HUES64 (cell line): ENCODE measurements around the gene MAP3K20. TPM values are rescaled to one million over a fixed set of nuclear protein-coding genes. Genes with fewer than 3 reads are reported as not detected.
A peak's percentile ranks its signal among the peaks of the same experiment; 100 is the strongest.

Source experiments
- H3K27ac ChIP-seq: 2 replicates; pipeline ENCODE4 v1.7.0; 2013; ENCODE audit warnings: low read depth, low read length, inconsistent platforms
- H3K27me3 ChIP-seq: 2 replicates; pipeline ENCODE4 v1.6.1; 2013; ENCODE audit warnings: mild to moderate bottlenecking, low read length; ENCODE audit not compliant: insufficient read depth
- H3K36me3 ChIP-seq: 2 replicates; pipeline ENCODE4 v1.6.1; 2013; ENCODE audit warnings: mild to moderate bottlenecking, low read length; ENCODE audit not compliant: insufficient read depth
- H3K4me1 ChIP-seq: 2 replicates; pipeline ENCODE4 v1.6.1; 2013; ENCODE audit warnings: mild to moderate bottlenecking, low read length, moderate library complexity; ENCODE audit not compliant: insufficient read depth
- H3K4me3 ChIP-seq: 2 replicates; pipeline ENCODE4 v1.5.1; 2013; ENCODE audit warnings: mild to moderate bottlenecking, low read length, moderate library complexity
- H3K9ac ChIP-seq: 2 replicates; pipeline ENCODE4 v1.6.1; 2013; ENCODE audit warnings: mild to moderate bottlenecking, low read depth, low read length
- H3K9me3 ChIP-seq: 2 replicates; pipeline ENCODE4 v1.6.1; 2013; ENCODE audit warnings: low read depth, low read length; ENCODE audit not compliant: insufficient read depth
- WGBS: fragments of 150-250, 120-280 bp; methylation state at CpG from one replicate; pipeline ENCODE4 v1.1.7; 2013; ENCODE audit warnings: missing lambda C conversion rate; 5-methylcytosine and 5-hydroxymethylcytosine counted together
- polyA plus RNA-seq, 2 experiments: library from polyadenylated mRNA; stranded (reverse); fragments of 50-300 nt; gene quantifications; one replicate each; pipeline ENCODE4 v1.2.3, GENCODE V29; 2013

The MAP3K20 gene
- 7.5 TPM for polyA plus RNA-seq (2013, experiment 1 of 2)
- 10.3 TPM for polyA plus RNA-seq (2013, experiment 2 of 2)

DNA sequence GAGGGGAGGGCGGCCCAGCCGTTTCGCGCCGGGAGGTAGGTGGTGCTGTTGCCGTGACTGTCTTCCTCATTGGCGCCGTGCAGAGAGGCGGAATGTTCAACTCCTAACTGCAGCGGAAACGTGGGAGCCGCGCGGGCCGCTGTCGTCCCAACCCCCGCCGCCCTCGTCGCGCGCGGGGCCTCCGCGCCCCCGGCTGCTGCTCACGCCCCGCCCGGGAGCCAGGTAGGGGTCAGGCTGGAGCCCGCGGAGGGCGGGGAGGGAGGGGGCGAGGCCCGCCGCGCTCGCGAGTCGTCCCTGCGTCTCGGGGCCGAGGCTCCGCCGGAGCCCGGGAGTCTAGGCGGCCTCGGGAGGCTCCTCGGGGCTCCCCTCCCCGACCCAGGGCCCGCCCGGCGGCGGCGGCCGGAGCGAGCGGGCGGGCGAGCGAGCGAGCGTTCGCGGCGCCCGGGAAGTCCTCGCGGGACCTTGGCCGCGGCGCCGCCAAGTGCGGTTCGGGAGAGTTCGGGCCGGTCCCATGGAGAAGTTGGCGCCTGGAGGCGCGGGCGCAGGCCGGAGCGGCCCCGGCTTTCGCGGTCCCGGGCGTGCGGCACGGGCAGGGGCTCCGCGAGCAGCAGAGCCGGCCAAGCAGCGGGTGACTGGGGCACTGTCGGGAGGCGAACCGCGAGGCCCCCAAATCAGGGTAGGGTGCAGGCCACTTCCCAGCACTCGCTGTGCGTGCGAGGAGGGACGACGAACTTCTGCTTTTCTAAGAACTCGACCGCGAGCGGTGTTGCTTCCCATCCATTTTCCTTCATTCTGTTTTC lies at the start of gene MAP3K20:
Gene MAP3K20 (plus strand): TSS at position 66 of the 800 bp plus-strand sequence. CDS start 15,186 bp downstream, outside the sequence.
- under 1% methylated on average over 106 of the region's 106 CpGs for WGBS
- H3K9ac ChIP-seq, result peak within 1 kb of the TSS; percentile 83
- peaks cover 17% of the 10 kb centered on the region for H3K27me3 ChIP-seq
- H3K9me3 ChIP-seq, result no peaks in the 10 kb centered on the region
- peaks cover 17% of the 10 kb centered on the region for H3K4me1 ChIP-seq
- peak within 1 kb of the TSS; percentile 86 for H3K4me3 ChIP-seq
- no peaks in the 10 kb centered on the region for H3K36me3 ChIP-seq
- no peak within 1 kb of the TSS for H3K27ac ChIP-seq

DNA sequence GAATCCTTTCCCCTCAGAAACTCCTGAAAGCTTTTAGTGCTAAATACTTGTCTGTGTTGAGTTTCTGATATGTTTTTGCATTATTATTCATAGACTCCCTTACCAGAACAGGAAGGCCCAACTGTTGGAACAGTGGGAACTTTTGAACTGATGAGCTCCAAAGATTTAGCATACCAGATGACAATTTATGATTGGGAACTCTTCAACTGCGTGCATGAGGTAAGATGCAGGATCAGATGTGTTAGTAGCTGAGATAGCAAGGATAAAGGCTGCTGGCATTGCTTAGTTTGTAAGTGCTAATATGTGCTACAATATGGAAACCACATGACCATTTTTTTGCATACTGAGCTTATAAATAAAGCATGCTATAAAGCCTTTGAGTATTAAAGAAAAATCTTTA lies 49.2 kb upstream of the MAP3K20 start:
- Histone ChIP-seq H3K4me3 (no peak overlapping the region), H3K4me1 (peaks cover 2% of the 10 kb centered on the region; the same call in 1 of the 2 replicates), H3K27ac (no peak overlapping the region), H3K9ac (no peak overlapping the region), H3K36me3 (no peaks in the 10 kb centered on the region), H3K27me3 (no peaks in the 10 kb centered on the region), H3K9me3 (no peaks in the 10 kb centered on the region)
- 95% methylated on average over 1 of the region's 1 CpG for WGBS

DNA sequence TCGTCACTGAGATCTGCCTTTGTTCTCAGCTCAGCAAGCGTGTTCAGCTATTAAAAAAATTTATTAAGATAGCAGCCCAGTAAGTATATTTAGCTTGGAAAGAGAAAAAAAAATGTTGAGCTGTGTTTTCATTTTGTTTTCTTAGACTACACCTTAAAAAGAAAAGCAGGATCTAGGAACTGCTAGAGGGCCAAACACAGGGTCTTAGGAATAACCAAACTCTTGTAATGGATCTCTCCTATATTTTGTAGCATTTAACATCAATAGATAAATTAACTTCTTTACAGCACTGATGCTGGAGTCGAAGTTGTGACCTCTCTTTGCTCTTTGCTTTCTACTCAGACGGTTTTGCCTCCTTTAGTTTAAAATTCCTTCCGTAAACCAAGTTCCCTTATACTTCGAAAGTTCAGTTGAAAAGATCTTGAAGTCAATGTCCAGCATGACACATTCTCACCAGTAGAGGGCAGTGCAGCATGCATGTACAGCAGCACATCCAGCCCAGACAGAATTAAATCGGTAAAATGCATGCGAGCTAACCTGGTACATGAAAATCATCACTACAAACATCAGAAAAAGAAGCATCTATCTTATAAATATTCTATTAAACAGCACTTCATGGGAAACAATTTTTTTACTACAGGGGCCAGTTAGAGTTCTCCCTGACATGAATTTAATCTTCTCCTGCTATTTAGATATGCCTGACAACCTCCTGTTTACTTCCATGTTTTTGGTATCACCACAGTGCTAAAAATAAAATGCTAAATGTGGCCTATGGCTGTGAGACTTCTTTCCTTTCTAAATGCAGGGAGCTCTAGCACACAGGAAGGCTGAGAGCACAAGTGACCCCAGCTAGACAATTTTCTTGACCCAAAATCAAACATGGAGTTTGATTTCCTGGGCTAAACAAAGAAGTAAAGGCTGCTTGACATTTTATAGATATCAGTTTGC lies 48.2 kb upstream of the MAP3K20 start:
- no peaks in the 10 kb centered on the region for H3K9me3 ChIP-seq
- no peak overlapping the region for H3K4me3 ChIP-seq
- WGBS, result 47% methylated on average over 8 of the region's 8 CpGs
- no peak overlapping the region for H3K9ac ChIP-seq
- no peaks in the 10 kb centered on the region for H3K27me3 ChIP-seq
- H3K36me3 ChIP-seq, result no peaks in the 10 kb centered on the region
- no peak overlapping the region for H3K27ac ChIP-seq
- peaks cover 2% of the 10 kb centered on the region; the same call in 1 of the 2 replicates for H3K4me1 ChIP-seq

DNA sequence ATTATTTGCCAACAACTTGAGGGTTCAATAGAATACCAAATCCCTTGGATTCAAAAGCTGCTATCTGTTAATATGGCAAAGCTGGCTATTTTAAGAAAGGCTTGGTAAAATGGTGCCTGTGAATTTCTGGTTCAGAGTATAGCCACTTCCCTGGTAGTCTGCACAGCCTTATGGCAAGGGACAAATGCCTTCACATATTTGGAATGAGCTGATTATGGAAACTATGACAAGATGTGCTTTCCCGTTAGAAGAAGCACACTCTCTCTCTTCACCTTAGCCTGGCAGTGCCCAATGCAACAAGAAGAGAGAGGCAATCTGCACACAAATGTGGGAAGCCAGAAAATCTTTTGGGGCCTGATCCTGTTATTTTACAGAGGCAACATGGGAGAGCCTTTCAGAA lies 47.5 kb upstream of the MAP3K20 start:
- Histone ChIP-seq H3K4me1 (peaks cover 2% of the 10 kb centered on the region; the same call in 1 of the 2 replicates), H3K9ac (no peak overlapping the region), H3K9me3 (no peaks in the 10 kb centered on the region), H3K36me3 (no peaks in the 10 kb centered on the region), H3K27ac (no peak overlapping the region), H3K4me3 (no peak overlapping the region), H3K27me3 (no peaks in the 10 kb centered on the region)
- 95% methylated on average over 1 of the region's 1 CpG for WGBS

DNA sequence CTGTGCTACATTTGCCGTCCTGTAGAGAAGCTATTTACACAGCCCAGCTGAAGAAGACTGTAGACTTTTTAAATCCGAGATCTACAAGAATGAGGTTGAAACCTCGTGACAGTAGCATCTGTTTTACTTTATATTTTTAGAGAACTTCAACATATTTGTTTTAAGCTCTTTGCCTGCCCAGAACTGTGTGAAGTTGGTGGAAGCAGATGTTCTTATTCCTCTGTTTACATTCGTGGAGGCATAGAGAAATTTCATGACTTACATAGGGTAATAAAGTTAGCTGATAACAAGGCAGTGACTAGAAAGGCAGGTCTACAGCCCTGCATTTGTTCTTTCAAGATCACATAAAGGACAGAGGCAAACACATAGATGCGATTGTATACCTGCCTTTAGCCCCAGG lies 47.0 kb upstream of the MAP3K20 start:
- Histone ChIP-seq H3K4me3 (no peak overlapping the region), H3K4me1 (peaks cover 2% of the 10 kb centered on the region; the same call in 1 of the 2 replicates), H3K36me3 (no peaks in the 10 kb centered on the region), H3K9ac (no peak overlapping the region), H3K9me3 (no peaks in the 10 kb centered on the region), H3K27me3 (no peaks in the 10 kb centered on the region), H3K27ac (no peak overlapping the region)
- WGBS, result 69% methylated on average over 4 of the region's 5 CpGs

DNA sequence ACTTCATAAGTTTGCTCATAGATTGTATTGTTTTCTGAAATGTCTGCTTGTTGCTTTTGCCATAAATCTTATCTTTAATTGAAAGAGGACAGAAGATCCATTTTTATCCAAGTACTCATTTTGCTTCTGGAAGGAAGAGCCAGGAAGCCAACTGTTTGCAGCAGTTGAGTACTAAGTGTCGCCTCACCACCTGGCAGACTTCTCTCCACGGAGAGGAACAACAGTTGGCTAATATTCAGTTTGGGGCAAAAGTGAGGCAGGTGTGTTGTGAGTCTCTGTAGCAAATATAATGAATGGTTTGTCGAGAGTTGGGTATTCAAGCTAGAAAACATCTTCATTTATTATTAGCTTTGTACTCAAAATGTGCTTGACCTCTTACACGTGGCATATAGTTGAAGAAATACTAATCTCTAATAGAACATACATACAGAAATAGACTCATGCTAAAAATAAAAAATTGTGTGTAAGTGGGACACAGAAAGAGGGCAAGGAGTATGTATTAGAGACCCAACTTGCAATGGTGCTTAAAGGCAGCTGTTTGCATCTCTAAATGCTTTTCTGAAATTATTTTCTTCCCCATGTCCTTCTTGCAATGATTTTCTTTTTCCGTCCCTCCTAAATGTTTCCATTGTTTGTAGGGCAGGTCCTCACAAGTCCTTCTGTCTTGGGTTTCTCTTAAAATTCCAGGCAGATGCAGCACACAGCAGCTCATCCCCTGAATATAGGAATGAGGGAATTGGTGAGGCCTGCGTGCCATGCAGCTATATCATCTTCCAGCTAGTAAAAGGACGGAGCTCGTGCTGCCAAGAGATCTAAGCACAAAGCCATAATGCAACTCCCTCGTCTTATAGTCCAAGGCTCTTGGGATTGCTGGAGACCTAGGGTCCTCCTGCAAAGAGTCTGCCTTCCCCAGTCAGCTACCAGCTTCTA lies 44.8 kb upstream of the MAP3K20 start:
- Histone ChIP-seq H3K4me1 (peaks cover 2% of the 10 kb centered on the region; the same call in 1 of the 2 replicates), H3K9me3 (no peaks in the 10 kb centered on the region), H3K27ac (no peak overlapping the region), H3K4me3 (no peak overlapping the region), H3K36me3 (no peaks in the 10 kb centered on the region), H3K27me3 (no peaks in the 10 kb centered on the region), H3K9ac (no peak overlapping the region)
- WGBS, result 97% methylated on average over 8 of the region's 9 CpGs

DNA sequence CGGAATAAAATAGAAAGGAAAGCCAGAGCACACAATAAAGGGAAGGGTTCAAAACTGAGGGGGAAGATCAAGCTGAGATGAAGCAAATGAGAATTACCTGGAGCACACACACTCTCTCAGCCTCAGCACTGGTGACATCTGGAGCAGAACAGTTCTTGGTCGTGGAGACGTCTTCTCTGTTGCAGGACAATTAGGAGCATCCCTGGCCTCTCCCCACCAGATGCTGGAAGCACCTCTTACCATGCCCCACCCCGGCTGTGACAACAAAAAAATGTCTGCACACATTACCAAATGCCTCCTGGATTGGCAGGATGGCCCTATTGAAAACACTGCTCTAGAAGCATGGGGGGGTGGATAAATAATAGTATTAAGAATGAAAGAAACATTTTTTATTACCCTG lies 43.6 kb upstream of the MAP3K20 start:
- Histone ChIP-seq H3K9ac (no peak overlapping the region), H3K36me3 (no peaks in the 10 kb centered on the region), H3K9me3 (no peaks in the 10 kb centered on the region), H3K27me3 (no peaks in the 10 kb centered on the region), H3K4me1 (peaks cover 2% of the 10 kb centered on the region; the same call in 1 of the 2 replicates), H3K4me3 (no peak overlapping the region), H3K27ac (no peak overlapping the region)
- WGBS, result 91% methylated on average over 4 of the region's 4 CpGs

DNA sequence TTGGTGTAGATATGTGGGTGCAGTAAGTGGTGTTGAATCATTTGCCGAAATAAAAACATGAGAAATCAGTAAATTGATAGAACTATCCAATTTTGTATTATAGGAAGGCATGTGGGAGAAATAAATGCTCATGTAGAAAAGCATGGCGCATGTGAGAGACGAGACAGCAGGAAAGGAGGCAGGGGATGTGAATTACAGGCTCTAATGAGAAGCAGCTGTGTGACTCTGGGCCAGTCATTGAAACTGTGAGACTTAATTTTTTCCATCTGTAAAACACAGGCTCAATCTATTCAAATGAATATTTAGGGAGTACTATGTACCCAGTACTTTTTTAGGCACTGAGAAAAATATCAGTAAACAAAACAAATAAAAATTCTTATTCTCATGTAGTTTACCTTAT lies 42.6 kb upstream of the MAP3K20 start:
- H3K9ac ChIP-seq, result no peak overlapping the region
- WGBS, result 93% methylated on average over 3 of the region's 3 CpGs

DNA sequence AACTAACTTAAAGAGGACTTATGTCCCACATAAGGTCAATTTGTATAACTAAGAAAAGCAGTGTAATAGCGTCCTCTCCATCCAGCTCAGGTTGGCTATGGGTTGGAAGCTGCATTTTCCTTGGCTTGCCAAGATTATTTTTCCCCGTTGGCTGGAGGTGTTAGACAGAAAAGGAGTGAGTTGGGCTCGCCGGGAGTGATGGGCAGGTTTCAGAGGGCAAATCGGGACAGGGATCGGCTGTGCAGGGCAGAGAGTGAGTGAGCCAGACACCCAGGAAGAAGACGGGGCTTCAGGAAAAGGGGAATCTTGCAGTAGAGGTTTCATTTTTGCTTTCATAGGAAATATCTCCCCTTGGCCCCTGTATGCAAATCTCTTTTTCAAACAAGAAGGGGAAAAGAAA lies 41.5 kb upstream of the MAP3K20 start:
- H3K36me3 ChIP-seq, result no peaks in the 10 kb centered on the region
- H3K27me3 ChIP-seq, result no peaks in the 10 kb centered on the region
- H3K4me1 ChIP-seq, result no peaks in the 10 kb centered on the region
- H3K9ac ChIP-seq, result no peak overlapping the region
- H3K27ac ChIP-seq, result no peak overlapping the region
- no peaks in the 10 kb centered on the region for H3K9me3 ChIP-seq
- 79% methylated on average over 7 of the region's 7 CpGs for WGBS
- H3K4me3 ChIP-seq, result no peak overlapping the region

More for the DNA sequence above, 42.6 kb upstream of the MAP3K20 start:
- Histone ChIP-seq H3K4me3 (no peak overlapping the region), H3K36me3 (no peaks in the 10 kb centered on the region), H3K27me3 (no peaks in the 10 kb centered on the region), H3K27ac (no peak overlapping the region), H3K4me1 (no peaks in the 10 kb centered on the region), H3K9me3 (no peaks in the 10 kb centered on the region)

DNA sequence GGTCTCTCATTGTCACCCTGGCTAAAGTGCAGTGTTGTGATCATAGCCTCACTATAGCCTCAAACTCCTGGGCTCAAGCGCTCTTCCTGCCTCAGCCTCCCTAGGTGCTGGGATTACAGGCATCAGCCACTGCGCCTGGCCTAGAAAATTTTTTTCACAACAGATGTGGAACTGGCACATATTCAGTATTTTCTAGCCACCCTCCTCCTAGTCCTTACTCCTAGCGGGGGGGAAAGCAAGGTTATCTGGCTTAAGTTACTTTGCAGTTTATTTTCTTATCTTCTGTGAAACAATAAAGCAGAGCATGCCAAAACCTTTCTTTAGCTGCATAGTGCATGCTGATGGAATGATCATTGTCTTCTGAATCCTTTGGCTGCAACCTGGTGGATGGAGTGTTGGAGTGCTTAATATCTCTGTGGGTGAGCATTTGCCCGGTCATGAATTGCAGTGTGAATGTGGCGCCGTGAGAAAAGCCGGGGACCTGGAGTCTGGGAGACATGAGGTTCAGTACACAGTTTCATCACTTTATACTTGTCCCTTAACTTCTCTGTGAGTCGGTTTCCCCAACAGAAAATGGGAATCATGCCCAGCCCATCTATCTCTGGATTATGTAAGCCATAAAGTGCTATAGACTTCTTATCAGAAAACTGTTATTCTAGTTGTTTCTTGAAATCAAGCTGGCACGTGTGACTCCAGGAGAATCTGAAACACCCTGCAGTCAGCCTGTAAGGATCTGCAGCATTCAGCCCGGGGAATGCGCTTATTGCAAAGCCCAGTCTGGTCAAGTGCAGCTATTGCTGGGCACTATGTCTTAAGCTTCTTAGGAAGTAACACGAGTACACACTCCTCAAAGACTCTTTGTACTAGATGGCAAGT lies 38.2 kb upstream of the MAP3K20 start:
- H3K27ac ChIP-seq, result no peak overlapping the region
- WGBS, result 90% methylated on average over 12 of the region's 12 CpGs

More for the DNA sequence above, 38.2 kb upstream of the MAP3K20 start:
- no peaks in the 10 kb centered on the region for H3K27me3 ChIP-seq
- H3K4me1 ChIP-seq, result no peaks in the 10 kb centered on the region
- H3K9ac ChIP-seq, result no peak overlapping the region
- H3K9me3 ChIP-seq, result no peaks in the 10 kb centered on the region
- H3K36me3 ChIP-seq, result no peaks in the 10 kb centered on the region
- no peak overlapping the region for H3K4me3 ChIP-seq
